IPS-18c (cell line): ENCODE data around the gene B4GAT1.
A peak's percentile ranks its signal among the peaks of the same experiment; 100 is the strongest.
"Not testable (repeated sequence)": the region's sequence is repeated elsewhere in the genome, so short reads cannot be mapped to it uniquely, and the experiment has no call there.

ENCODE experiments used
- H3K4me3 ChIP-seq: 2 replicates; pipeline ENCODE4 v1.7.0; 2013; ENCODE audit warnings: low read depth, mild to moderate bottlenecking, low read length, moderate library complexity; ENCODE audit not compliant: insufficient read depth
- H3K9me3 ChIP-seq: one replicate; pipeline ENCODE4 v1.6.1; 2013; ENCODE audit warnings: mild to moderate bottlenecking, low read length, moderate library complexity; ENCODE audit not compliant: control insufficient read depth, insufficient read depth

B4GAT1 gene

GRCh38 chr11:66365711-66366619 lies 18.5 kb upstream of the B4GAT1 start:
- no peaks in the 10 kb centered on the region for H3K9me3 ChIP-seq
- no peak overlapping the region for H3K4me3 ChIP-seq

GRCh38 chr11:66365166-66365565 lies 17.7 kb upstream of the B4GAT1 start:
- no peaks in the 10 kb centered on the region for H3K9me3 ChIP-seq
- no peak overlapping the region for H3K4me3 ChIP-seq

GRCh38 chr11:66363805-66364535 lies 16.5 kb upstream of the B4GAT1 start:
- H3K9me3 ChIP-seq: no peaks in the 10 kb centered on the region
- H3K4me3 ChIP-seq: no peak overlapping the region

GRCh38 chr11:66363187-66363601 lies 15.8 kb upstream of the B4GAT1 start:
- Histone ChIP-seq H3K4me3 (no peak overlapping the region), H3K9me3 (no peaks in the 10 kb centered on the region)

- H3K9me3 ChIP-seq: no peaks in the 10 kb centered on the region
- H3K4me3 ChIP-seq: no peak overlapping the region
Observed at GRCh38 chr11:66362481-66363147, 15.2 kb upstream of the B4GAT1 start.

GRCh38 chr11:66361502-66361941 lies 14.1 kb upstream of the B4GAT1 start:
- Histone ChIP-seq H3K9me3 (no peaks in the 10 kb centered on the region), H3K4me3 (no peak overlapping the region)

- Histone ChIP-seq H3K4me3 (no peak overlapping the region), H3K9me3 (no peaks in the 10 kb centered on the region)
Observed at GRCh38 chr11:66360406-66361073, 13.1 kb upstream of the B4GAT1 start.

GRCh38 chr11:66359662-66360087 lies 12.2 kb upstream of the B4GAT1 start:
- Histone ChIP-seq H3K9me3 (no peaks in the 10 kb centered on the region), H3K4me3 (no peak overlapping the region)

GRCh38 chr11:66350560-66351235 lies 3.3 kb upstream of the B4GAT1 start:
- not testable (repeated sequence) for H3K4me3 ChIP-seq, H3K9me3 ChIP-seq

- H3K9me3 ChIP-seq: no peaks in the 10 kb centered on the region
- no peak overlapping the region for H3K4me3 ChIP-seq
Observed at GRCh38 chr11:66349084-66349386, 1.6 kb upstream of the B4GAT1 start.

GRCh38 chr11:66346476-66347424 lies 679 bp downstream of the B4GAT1 start:
- Histone ChIP-seq H3K4me3 (peak overlapping the region; percentile 83), H3K9me3 (no peaks in the 10 kb centered on the region)

- H3K9me3 ChIP-seq: no peaks in the 10 kb centered on the region
- peak overlapping the region; percentile 99 for H3K4me3 ChIP-seq
Observed at GRCh38 chr11:66345316-66345649, 2.1 kb downstream of the B4GAT1 start.

GRCh38 chr11:66344550-66345315 lies 2.7 kb downstream of the B4GAT1 start, which contains the start of gene BRMS1:
Gene BRMS1 (minus strand): TSS chr11:66345104. CDS start chr11:66342234, 2,870 bp downstream.
- Histone ChIP-seq H3K9me3 (no peaks in the 10 kb centered on the region), H3K4me3 (peak within 1 kb of the TSS; percentile 99)

- H3K4me3 ChIP-seq: no peak overlapping the region
Observed at GRCh38 chr11:66343176-66343575, 4.3 kb downstream of the B4GAT1 start.

GRCh38 chr11:66341502-66342126 lies 5.8 kb downstream of the B4GAT1 start:
- H3K9me3 ChIP-seq: no peaks in the 10 kb centered on the region
- H3K4me3 ChIP-seq: no peak overlapping the region

More at GRCh38 chr11:66343176-66343575, 4.3 kb downstream of the B4GAT1 start:
- H3K9me3 ChIP-seq: no peaks in the 10 kb centered on the region
